ENCODE results near the gene SDC1.

Gene SDC1

DNA sequence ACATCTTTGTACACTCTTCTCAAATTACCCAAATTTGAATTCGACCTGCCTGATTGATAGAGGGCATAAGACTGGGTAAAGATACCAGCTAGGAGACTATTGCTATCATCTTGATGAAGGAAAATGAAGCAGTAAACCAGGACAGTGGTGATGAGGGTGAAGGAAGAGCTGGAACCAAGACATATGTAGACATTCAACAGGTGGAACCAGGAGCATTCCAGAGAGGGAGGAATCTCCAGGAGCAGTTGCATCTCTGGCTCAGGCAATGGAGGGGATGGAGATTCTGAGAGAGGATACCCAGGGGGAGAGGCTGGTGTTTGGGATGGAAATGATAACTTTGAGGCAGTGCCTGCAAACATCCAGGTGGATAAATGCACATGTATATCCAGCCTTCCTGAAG is 41.6 kb downstream of the SDC1 start:
- no peaks in the 10 kb centered on the region for H3K36me3 Mint-ChIP-seq (ENCODE audit: low read depth)
- no peaks in the 10 kb centered on the region for H3K9me3 Mint-ChIP-seq
- intact Hi-C loops (cut with micrococcal nuclease), result no loop called here
- no peak overlapping the region for H3K27ac Mint-ChIP-seq
- H3K27me3 Mint-ChIP-seq, result peaks cover 8% of the 10 kb centered on the region
- H3K4me3 Mint-ChIP-seq, result no peak overlapping the region
- peaks cover 44% of the 10 kb centered on the region for H3K4me1 Mint-ChIP-seq (ENCODE audit: low read depth)

- Mint-ChIP-seq H3K4me3 (no peak overlapping the region), H3K27ac (no peak overlapping the region), H3K36me3 (ENCODE audit: low read depth) (no peaks in the 10 kb centered on the region), H3K27me3 (peaks cover 8% of the 10 kb centered on the region), H3K9me3 (no peaks in the 10 kb centered on the region), H3K4me1 (ENCODE audit: low read depth) (peaks cover 42% of the 10 kb centered on the region)
- intact Hi-C loops (cut with micrococcal nuclease), result no loop called here
These were observed 42.5 kb downstream of the SDC1 start for GRCh38 chr2:20182241-20182931.

DNA sequence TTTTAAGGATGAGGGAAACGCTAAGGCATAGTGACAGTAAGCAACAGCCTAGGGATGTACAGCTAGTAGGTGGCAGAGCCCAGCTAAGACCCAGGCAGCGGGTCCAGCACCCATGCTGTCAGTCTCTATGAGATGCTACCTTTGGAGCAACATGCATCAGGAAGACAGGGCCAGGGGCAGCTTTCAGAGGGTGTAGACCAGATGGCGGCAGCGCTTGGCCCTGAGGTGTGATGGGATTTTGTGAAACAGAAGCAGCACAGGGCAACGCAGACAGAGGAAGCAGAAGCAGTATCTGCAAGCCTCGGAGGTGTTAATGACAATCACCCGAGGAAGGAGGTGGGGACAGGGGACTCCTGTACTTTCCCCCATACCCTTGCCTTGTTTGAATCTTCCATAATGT is 43.2 kb downstream of the SDC1 start:
- H3K27ac Mint-ChIP-seq, result no peak overlapping the region
- H3K36me3 Mint-ChIP-seq (ENCODE audit: low read depth), result no peaks in the 10 kb centered on the region
- intact Hi-C loops (cut with micrococcal nuclease), result no loop called here
- peaks cover 36% of the 10 kb centered on the region for H3K4me1 Mint-ChIP-seq (ENCODE audit: low read depth)
- no peak overlapping the region for H3K4me3 Mint-ChIP-seq
- no peaks in the 10 kb centered on the region for H3K9me3 Mint-ChIP-seq
- peaks cover 8% of the 10 kb centered on the region for H3K27me3 Mint-ChIP-seq

- Mint-ChIP-seq H3K4me3 (no peak overlapping the region), H3K27ac (no peak overlapping the region), H3K36me3 (ENCODE audit: low read depth) (no peaks in the 10 kb centered on the region), H3K9me3 (no peaks in the 10 kb centered on the region), H3K27me3 (peaks cover 8% of the 10 kb centered on the region), H3K4me1 (ENCODE audit: low read depth) (peaks cover 31% of the 10 kb centered on the region)
- intact Hi-C loops (cut with micrococcal nuclease), result no loop called here
These were observed 44.0 kb downstream of the SDC1 start for GRCh38 chr2:20180676-20181648.

- Mint-ChIP-seq H3K4me1 (ENCODE audit: low read depth) (peaks cover 24% of the 10 kb centered on the region), H3K9me3 (no peaks in the 10 kb centered on the region), H3K27ac (no peak overlapping the region), H3K36me3 (ENCODE audit: low read depth) (no peaks in the 10 kb centered on the region), H3K27me3 (peaks cover 8% of the 10 kb centered on the region), H3K4me3 (no peak overlapping the region)
- intact Hi-C loops (cut with micrococcal nuclease), result no loop called here
These were observed 45.0 kb downstream of the SDC1 start for GRCh38 chr2:20179755-20180594.

DNA sequence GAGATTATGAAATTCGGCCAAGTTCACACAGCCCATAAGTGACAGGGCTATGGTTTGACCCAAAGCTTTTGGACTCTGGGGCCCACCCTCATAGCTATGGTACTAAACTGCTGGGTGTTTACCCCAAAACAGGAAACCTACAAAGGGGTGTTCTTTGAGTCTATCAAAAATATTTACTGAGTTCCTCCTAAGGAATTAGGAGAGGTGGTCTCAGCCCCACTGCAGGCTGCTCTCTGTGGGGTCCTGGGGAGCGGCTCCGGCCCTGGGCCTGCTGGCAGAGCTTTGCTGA is 45.5 kb downstream of the SDC1 start:
- H3K27ac Mint-ChIP-seq, result no peak overlapping the region
- H3K4me1 Mint-ChIP-seq (ENCODE audit: low read depth), result peaks cover 18% of the 10 kb centered on the region

DNA sequence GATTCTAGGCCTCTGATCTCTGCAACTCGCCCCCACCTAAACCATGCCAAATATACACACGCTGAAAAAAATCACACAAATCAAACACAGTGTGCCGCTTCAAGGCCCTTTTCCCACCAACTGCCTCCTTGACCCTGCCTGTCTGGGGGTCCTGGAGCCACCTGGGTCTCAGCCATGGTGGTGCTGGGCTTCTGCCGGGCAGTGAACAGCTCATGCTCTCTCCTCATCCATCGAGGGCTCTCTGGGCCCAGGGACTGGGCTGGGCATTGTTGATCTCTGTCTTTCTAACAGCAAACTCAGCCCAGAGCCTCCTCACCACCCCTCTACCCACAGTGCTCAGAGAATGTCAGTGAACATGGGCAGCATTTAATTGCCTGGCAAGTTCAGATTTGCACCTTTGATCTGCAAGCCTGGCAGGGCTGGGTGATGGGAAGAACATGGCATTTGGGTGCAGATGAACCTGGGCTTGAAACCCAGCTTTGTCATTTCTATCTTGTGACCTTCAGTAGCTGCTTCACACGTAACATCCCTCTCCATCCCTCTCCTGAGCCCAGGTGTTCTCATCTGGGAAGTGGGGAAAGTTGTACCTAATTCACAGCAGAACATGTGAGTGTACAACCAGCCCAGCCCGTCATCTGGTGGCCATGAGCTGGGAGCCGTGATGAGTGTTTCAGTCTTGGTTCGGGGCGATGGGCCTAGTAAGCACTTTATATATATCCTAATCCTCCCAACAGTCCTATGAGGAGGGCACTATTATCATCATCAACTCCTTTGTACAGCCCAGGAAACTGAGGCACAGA is 46.1 kb downstream of the SDC1 start:
- Mint-ChIP-seq H3K27me3 (peaks cover 5% of the 10 kb centered on the region), H3K9me3 (no peaks in the 10 kb centered on the region), H3K36me3 (ENCODE audit: low read depth) (no peaks in the 10 kb centered on the region), H3K4me1 (ENCODE audit: low read depth) (peaks cover 13% of the 10 kb centered on the region), H3K4me3 (no peak overlapping the region), H3K27ac (no peak overlapping the region)
- intact Hi-C loops (cut with micrococcal nuclease), result no loop called here

More for the DNA sequence above, 45.5 kb downstream of the SDC1 start:
- no peaks in the 10 kb centered on the region for H3K36me3 Mint-ChIP-seq (ENCODE audit: low read depth)
- peaks cover 7% of the 10 kb centered on the region for H3K27me3 Mint-ChIP-seq
- H3K9me3 Mint-ChIP-seq, result no peaks in the 10 kb centered on the region
- intact Hi-C loops (cut with micrococcal nuclease), result no loop called here
- no peak overlapping the region for H3K4me3 Mint-ChIP-seq

DNA sequence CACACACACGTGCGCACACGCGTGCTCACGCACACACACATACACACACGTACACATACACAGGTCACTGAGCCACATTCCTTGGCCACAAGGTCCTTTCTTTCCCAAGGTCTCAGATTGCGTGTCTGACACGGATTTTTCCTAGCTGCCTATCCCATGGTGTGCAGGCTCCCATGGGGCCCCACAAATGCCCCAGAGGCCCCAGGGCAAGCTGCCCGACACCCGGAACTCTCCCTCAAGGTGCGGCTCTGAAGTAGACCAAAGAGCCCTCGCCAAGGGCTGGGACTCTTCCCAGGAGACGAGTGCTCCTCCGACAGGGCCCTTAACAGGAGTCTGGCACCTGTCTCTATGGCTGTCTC is 46.7 kb downstream of the SDC1 start:
- intact Hi-C loops (cut with micrococcal nuclease), result no loop called here
- no peak overlapping the region for H3K27ac Mint-ChIP-seq
- H3K36me3 Mint-ChIP-seq (ENCODE audit: low read depth), result no peaks in the 10 kb centered on the region
- peaks cover 13% of the 10 kb centered on the region for H3K4me1 Mint-ChIP-seq (ENCODE audit: low read depth)
- no peaks in the 10 kb centered on the region for H3K9me3 Mint-ChIP-seq
- H3K4me3 Mint-ChIP-seq, result no peak overlapping the region
- peaks cover 5% of the 10 kb centered on the region for H3K27me3 Mint-ChIP-seq

- Mint-ChIP-seq H3K4me1 (ENCODE audit: low read depth) (peaks cover 13% of the 10 kb centered on the region), H3K4me3 (no peak overlapping the region), H3K27ac (no peak overlapping the region), H3K36me3 (ENCODE audit: low read depth) (no peaks in the 10 kb centered on the region), H3K27me3 (peaks cover 4% of the 10 kb centered on the region), H3K9me3 (no peaks in the 10 kb centered on the region)
- intact Hi-C loops (cut with micrococcal nuclease), result no loop called here
These were observed 47.2 kb downstream of the SDC1 start for GRCh38 chr2:20177556-20178248.

GRCh38 chr2:20176760-20177159 is 48.2 kb downstream of the SDC1 start:
- intact Hi-C loops (cut with micrococcal nuclease), result no loop called here
- H3K4me1 Mint-ChIP-seq (ENCODE audit: low read depth), result peaks cover 13% of the 10 kb centered on the region
- no peaks in the 10 kb centered on the region for H3K36me3 Mint-ChIP-seq (ENCODE audit: low read depth)
- no peak overlapping the region for H3K4me3 Mint-ChIP-seq
- no peak overlapping the region for H3K27ac Mint-ChIP-seq
- no peaks in the 10 kb centered on the region for H3K9me3 Mint-ChIP-seq
- H3K27me3 Mint-ChIP-seq, result peaks cover under 1% of the 10 kb centered on the region

DNA sequence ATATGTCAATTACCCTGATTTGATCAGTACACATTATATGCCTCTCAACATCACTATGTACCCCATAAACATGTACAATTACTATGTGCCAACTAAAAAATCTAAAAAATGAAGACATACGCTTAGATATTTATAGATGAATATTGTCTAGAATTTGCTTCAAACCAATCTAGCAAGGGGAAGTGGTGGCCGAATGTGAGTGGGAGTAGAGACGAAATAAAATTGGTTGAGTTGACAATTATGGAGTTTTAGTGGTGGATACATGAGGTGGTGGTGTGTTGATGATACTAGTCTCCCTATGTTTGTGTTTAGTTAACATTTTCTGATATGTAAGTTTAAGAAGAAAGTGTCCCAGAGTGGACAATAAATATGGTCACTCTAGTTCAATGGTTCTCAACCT is 49.0 kb downstream of the SDC1 start:
- H3K36me3 Mint-ChIP-seq (ENCODE audit: low read depth), result no peaks in the 10 kb centered on the region
- intact Hi-C loops (cut with micrococcal nuclease), result no loop called here
- H3K9me3 Mint-ChIP-seq, result no peaks in the 10 kb centered on the region
- no peak overlapping the region for H3K27ac Mint-ChIP-seq
- no peaks in the 10 kb centered on the region for H3K27me3 Mint-ChIP-seq
- peaks cover 13% of the 10 kb centered on the region for H3K4me1 Mint-ChIP-seq (ENCODE audit: low read depth)
- H3K4me3 Mint-ChIP-seq, result no peak overlapping the region

GRCh38 chr2:20175267-20175666 is 49.7 kb downstream of the SDC1 start:
- peaks cover 13% of the 10 kb centered on the region for H3K4me1 Mint-ChIP-seq (ENCODE audit: low read depth)
- H3K36me3 Mint-ChIP-seq (ENCODE audit: low read depth), result no peaks in the 10 kb centered on the region
- intact Hi-C loops (cut with micrococcal nuclease), result no loop called here
- no peaks in the 10 kb centered on the region for H3K27me3 Mint-ChIP-seq
- no peaks in the 10 kb centered on the region for H3K9me3 Mint-ChIP-seq
- H3K27ac Mint-ChIP-seq, result no peak overlapping the region
- no peak overlapping the region for H3K4me3 Mint-ChIP-seq

- H3K27ac Mint-ChIP-seq, result no peak overlapping the region
- peaks cover 13% of the 10 kb centered on the region for H3K4me1 Mint-ChIP-seq (ENCODE audit: low read depth)
- no peaks in the 10 kb centered on the region for H3K36me3 Mint-ChIP-seq (ENCODE audit: low read depth)
- H3K4me3 Mint-ChIP-seq, result no peak overlapping the region
- no peaks in the 10 kb centered on the region for H3K9me3 Mint-ChIP-seq
- no peaks in the 10 kb centered on the region for H3K27me3 Mint-ChIP-seq
- intact Hi-C loops (cut with micrococcal nuclease), result no loop called here
These were observed 50.5 kb downstream of the SDC1 start for GRCh38 chr2:20174410-20174809.

All from dendritic cell treated with granulocyte-macrophage colony-stimulating factor and Interleukin-4, amounts not matched to agents 40 ng/mL and 50 ng/mL, for 4 days (primary cell).